Measurements from ENCODE around the gene BFAR.
"Not testable (repeated sequence)": the region's sequence is repeated elsewhere in the genome, so short reads cannot be mapped to it uniquely, and the experiment has no call there.

BFAR gene
- 35.1 reads per million, percentile 60 among the genes with 10 or more reads in this experiment for total RNA-seq

GRCh38 chr16:14632693-14633569 lies at the start of gene BFAR:
TSS of gene BFAR (plus strand) at chr16:14632951. CDS start at chr16:14644347, 11,396 bp downstream.
- peak; percentile 99 for DNase-seq

- DNase-seq: no peak
These were observed 47.5 kb upstream of the BFAR start for GRCh38 chr16:14585287-14585686.

GRCh38 chr16:14586637-14587305 lies 46.0 kb upstream of the BFAR start:
- no peak for DNase-seq

DNA sequence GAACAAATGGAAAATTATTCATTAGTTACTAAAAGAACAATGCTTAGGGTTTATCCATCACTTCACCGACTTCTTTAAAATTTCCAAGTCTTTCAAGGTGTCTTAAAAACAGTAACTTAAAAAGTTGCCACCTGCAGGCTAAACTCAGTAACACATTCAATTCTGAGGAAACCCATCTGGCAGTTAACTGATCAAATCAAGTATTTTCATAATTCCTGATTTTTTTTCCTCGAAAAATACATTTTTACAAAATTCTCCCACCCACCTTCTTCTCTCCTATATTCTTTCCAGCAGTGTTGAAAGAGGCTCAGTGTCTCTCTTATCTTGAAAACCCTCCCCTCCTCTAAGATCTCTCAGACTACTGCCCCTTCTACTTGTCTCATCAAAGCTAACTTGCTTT lies 32.6 kb upstream of the BFAR start:
- DNase-seq: no peak

- no peak for DNase-seq
These were observed 30.2 kb upstream of the BFAR start for GRCh38 chr16:14602443-14602963.

- DNase-seq: no peak
These were observed 26.6 kb upstream of the BFAR start for GRCh38 chr16:14606102-14606501.

GRCh38 chr16:14608111-14608566 lies 24.6 kb upstream of the BFAR start:
- DNase-seq: no peak

- no peak for DNase-seq
These were observed 24.1 kb upstream of the BFAR start for GRCh38 chr16:14608604-14609003.

GRCh38 chr16:14609716-14610115 lies 23.0 kb upstream of the BFAR start:
- no peak for DNase-seq

GRCh38 chr16:14611660-14612059 lies 21.1 kb upstream of the BFAR start:
- DNase-seq: no peak

DNA sequence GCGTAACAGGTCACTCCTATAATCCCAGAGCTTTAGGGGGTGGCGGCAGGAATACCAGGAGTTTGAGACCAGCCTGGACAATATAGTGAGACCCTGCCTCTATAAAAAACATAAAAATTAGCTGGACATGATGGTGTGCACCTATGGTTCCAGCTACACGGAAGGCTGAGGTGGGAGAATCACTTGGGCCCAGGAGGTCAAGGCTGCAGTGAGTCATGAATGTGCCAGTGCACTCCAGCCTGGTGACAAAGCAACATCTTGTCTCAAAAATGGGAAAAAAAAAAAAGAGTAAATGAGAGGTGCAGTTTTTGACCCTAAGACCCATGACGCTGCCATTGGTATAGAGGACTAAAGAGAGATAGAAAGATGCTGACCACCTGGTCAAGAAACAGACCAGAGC lies 18.8 kb upstream of the BFAR start:
- DNase-seq: no peak

DNA sequence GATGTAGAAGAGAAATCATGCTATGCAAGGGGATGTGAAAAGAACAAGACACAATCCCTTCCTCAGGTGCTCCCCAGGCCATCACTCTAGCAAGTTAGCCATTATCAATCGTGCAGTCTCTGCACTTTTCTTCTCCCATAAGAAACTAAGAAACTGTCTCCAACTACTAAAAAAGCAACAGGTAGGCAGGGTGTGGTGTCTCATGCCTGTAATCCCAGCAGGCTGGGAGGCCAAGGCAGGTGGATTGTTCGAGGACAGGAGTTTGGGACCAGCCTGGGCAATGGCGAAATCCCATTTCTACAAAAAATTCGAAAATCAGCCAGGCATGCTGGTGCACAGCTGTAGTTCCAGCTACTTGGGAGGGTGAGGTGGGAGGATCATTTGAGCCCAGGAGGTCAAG lies 16.5 kb upstream of the BFAR start:
- no peak for DNase-seq

- no peak for DNase-seq
These were observed 14.2 kb upstream of the BFAR start for GRCh38 chr16:14618566-14618965.

- no peak for DNase-seq
These were observed 5.7 kb upstream of the BFAR start for GRCh38 chr16:14627078-14627477.

- no peak for DNase-seq
These were observed 3.7 kb upstream of the BFAR start for GRCh38 chr16:14628806-14629611.

DNA sequence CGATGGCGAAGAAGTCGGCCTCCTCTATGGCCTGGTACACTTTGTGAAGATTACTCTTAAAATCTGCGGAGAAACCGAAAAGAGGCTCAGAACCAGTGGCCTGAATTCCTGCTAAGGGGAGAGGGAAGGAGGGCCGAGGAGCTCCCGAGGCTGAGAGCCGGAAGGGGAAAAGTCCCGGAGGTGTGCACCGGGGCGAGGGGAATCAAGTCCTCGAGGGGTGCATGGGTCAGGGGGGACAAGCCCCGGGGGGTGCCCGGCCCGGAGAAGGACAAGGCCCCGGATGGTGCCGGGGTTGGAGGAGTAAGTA lies 3.2 kb upstream of the BFAR start:
- DNase-seq: peak; percentile 14

DNA sequence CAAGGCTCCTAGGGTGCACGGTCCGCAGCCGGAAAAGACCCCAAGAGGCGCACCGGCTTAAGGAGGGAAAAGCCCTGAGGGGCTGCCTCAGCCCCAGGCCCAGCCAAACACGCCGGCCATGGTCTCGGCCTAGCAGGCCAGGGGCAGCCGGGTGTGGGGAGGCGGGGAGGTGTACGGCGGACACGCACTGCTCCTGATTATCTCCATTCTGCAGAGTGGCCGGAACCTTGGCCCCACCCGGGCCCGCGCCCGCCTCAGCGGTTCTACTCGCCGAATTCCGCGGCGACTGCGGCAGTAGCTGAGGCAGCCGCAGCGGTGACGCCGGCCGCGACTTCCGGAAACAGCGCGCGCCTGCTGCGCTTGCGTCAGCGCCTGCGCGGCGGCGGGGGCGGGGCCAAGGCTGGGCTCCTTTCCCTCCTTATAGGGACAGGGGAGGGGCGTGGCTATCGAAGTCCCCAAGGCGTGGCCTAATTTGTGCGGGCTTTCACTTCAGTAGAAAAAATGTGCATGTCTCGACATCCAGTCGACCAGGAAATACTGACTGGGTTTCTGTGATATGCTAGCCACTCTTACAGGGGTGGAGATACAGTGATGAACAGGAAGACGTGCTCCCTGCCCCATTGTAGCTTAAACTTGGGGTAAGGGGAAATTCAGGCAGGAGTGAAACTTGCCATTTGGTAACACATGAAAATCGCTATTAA lies 2.7 kb upstream of the BFAR start, which contains the start of gene PARN:
PARN (minus strand) TSS at position 342 of the 701 bp plus-strand sequence; CDS start at position 207, 135 bp downstream.
- peak; percentile 97 for DNase-seq

DNA sequence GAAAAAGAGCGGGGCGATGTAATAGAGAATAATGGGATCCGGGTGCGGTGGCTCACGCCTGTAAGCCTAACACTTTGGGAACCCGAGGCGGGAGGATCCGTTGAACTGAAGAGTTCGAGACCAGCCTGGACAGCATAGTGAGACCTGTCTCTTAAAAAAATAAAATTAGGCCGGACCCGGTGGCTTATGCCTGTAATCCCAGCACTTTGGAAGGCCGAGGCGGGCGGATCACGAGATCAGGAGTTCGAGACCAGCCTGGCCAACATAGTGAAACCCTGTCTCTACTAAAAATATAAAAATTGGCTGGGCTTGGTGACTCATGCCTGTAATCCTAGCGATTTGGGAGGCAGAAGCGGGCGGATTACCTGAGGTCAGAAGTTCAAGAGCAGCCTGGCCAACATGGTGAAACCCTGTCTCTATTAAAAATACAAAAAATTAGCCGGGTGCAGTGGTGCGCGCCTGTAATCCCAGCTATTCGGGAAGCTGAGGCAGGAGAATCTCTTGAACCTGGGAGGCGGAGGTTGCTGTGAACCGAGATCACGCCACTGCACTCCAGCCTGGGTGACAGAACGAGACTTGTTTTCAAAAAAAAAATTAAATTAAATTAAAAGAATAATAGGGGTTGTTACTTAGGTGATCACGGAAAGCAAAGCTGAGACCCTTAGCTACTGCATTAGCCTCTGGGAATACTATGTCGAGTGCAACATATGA lies 2.0 kb upstream of the BFAR start:
- not testable (repeated sequence) for DNase-seq

- DNase-seq: no peak
These were observed 1.6 kb downstream of the BFAR start for GRCh38 chr16:14634389-14634725.

DNA sequence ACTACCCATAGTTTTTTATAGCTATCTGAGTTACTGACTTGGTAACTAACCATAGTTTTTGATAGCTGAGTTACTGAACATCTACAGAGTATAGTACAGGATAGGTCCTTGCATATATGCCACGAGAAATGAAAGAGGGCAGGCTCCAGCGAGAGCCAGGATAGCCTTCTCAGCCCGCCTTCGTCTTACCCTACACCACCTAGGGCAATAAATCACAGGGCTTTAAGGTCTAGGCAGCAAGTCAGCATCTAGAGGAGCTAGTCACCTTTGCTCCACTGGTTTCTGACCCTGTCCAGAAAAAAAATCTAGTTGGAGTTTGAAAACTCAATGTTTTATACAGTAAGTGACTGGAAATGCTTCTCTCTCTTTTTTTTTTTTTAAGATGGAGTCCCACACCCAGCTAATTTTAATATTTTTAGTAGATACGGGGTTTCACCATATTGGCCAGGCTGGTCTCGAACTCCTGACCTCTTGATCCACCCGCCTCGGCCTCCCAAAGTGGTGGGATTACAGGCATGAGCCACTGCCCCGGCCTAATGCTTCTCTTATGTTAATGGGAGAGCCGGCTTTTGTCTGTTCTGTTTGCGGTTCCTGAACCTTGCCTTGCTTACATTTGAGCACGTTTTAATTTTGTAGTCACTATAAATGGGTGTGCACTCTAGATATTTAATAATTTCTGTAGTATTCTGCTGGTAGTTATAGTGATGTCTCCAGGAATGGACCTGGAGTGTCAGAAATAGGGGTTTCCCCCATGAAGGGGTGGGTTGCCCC lies 2.8 kb downstream of the BFAR start:
- no peak for DNase-seq
